Rectal smooth muscle tissue (tissue), 1 donor: ENCODE measurements around the gene ZBTB40.

Experiments
- H3K27ac ChIP-seq: one replicate; pipeline ENCODE4 v1.7.0; 2013; ENCODE audit warnings: low read depth, low read length, inconsistent platforms
- H3K27me3 ChIP-seq: one replicate; pipeline ENCODE4 v1.7.0; 2013; ENCODE audit warnings: low read length; ENCODE audit not compliant: control insufficient read depth, insufficient read depth
- H3K36me3 ChIP-seq: one replicate; pipeline ENCODE4 v1.7.0; 2013; ENCODE audit warnings: low read length; ENCODE audit not compliant: control insufficient read depth, insufficient read depth
- H3K4me1 ChIP-seq: one replicate; pipeline ENCODE4 v1.7.0; 2013; ENCODE audit warnings: low read length; ENCODE audit not compliant: control insufficient read depth, insufficient read depth
- H3K4me3 ChIP-seq: one replicate; pipeline ENCODE4 v1.7.0; 2013; ENCODE audit warnings: low read length
- H3K9ac ChIP-seq: one replicate; pipeline ENCODE4 v1.7.0; 2013; ENCODE audit warnings: low read length

The ZBTB40 gene

GRCh38 chr1:22563671-22564602 is 112.3 kb downstream of the ZBTB40 start:
- Histone ChIP-seq H3K27me3 (peaks cover 36% of the 10 kb centered on the region), H3K27ac (no peak overlapping the region), H3K36me3 (no peaks in the 10 kb centered on the region), H3K4me1 (no peaks in the 10 kb centered on the region), H3K4me3 (no peak overlapping the region), H3K9ac (no peak overlapping the region)

- peaks cover 30% of the 10 kb centered on the region for H3K27me3 ChIP-seq
- no peaks in the 10 kb centered on the region for H3K4me1 ChIP-seq
- H3K4me3 ChIP-seq = no peak overlapping the region
- H3K36me3 ChIP-seq = no peaks in the 10 kb centered on the region
- no peak overlapping the region for H3K9ac ChIP-seq
- H3K27ac ChIP-seq = no peak overlapping the region
Measured at GRCh38 chr1:22566161-22566560, 114.5 kb downstream of the ZBTB40 start.

- no peak overlapping the region for H3K4me3 ChIP-seq
- H3K36me3 ChIP-seq = no peaks in the 10 kb centered on the region
- no peak overlapping the region for H3K9ac ChIP-seq
- peaks cover 26% of the 10 kb centered on the region for H3K27me3 ChIP-seq
- H3K27ac ChIP-seq = no peak overlapping the region
- no peaks in the 10 kb centered on the region for H3K4me1 ChIP-seq
Measured at GRCh38 chr1:22567197-22567596, 115.5 kb downstream of the ZBTB40 start.

DNA sequence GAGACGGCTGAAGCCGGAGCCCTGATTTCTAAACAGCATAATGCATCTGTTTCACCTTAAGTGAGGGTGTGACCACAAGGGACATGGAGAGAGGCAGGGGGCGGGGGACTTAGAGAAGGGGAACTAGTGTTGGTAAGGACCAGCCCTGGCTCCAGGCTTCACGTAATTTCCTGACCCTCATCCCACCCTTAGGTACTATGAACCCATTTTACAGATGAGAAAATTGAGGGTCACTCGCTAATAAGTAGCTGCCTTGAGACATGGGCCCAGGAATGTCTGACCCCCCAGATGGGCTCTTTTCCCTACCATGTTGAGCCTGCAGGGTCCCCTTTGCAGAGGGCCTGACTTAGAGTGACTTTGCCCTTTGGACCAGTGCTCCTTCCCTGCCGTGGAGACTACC is 116.3 kb downstream of the ZBTB40 start:
- Histone ChIP-seq H3K36me3 (no peaks in the 10 kb centered on the region), H3K4me3 (no peak overlapping the region), H3K27ac (no peak overlapping the region), H3K27me3 (peaks cover 18% of the 10 kb centered on the region), H3K4me1 (no peaks in the 10 kb centered on the region), H3K9ac (no peak overlapping the region)

DNA sequence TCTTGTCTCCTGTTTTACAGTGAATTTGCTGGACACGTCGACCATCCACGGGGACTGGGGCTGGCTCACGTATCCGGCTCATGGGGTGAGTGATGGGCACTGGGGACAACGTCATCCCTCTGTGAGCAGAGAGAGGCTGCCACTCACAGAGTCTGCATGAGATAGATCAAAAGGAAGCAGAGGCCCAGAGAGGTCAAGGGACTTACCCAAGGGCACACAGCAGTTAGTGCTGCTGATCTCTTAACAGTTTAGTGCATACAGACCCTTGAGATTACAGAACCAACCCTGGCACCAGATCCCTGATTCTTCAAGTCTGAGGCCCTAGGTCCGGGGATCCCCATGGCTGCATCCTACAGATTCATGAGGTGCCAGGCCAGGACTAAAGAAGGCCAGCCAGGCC is 117.6 kb downstream of the ZBTB40 start:
- Histone ChIP-seq H3K27me3 (peaks cover 11% of the 10 kb centered on the region), H3K4me3 (no peak overlapping the region), H3K4me1 (no peaks in the 10 kb centered on the region), H3K9ac (no peak overlapping the region), H3K27ac (no peak overlapping the region), H3K36me3 (no peaks in the 10 kb centered on the region)

DNA sequence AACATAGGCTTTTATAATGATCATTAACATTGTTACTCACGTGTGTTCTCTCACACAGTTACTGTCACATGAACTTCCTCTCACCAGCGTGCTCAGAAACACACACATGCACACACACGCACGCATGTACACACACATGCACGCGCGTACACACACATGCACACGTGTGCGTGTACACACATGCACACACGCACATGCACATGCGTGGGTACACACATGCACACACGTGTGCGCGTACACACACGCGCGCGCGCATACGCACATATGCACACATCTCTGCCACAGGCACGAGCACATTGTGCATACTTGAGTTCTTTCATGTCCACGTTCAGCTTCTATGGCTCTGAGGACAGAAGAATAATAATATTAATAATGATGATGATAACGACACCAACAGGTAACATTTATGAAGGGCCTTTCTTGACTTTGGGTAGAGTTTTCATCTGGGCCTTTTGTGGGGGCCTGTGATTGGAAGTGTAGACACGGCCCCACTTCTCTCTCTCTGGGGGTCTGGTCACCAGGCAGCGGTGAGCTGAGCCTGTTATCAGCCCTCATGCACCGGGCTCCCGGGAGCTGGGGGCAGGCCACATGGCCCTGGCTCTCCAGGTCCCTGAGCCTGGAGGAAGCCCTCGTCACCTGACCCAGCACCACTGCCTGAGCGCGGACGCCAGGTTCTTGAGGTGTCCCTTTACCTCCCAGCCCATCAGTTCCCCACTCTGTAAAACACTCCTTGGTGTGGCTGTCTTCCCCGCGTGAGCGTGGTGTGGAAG is 118.7 kb downstream of the ZBTB40 start:
- Histone ChIP-seq H3K4me3 (no peak overlapping the region), H3K27ac (no peak overlapping the region), H3K27me3 (peaks cover 3% of the 10 kb centered on the region), H3K4me1 (no peaks in the 10 kb centered on the region), H3K9ac (no peak overlapping the region), H3K36me3 (no peaks in the 10 kb centered on the region)

DNA sequence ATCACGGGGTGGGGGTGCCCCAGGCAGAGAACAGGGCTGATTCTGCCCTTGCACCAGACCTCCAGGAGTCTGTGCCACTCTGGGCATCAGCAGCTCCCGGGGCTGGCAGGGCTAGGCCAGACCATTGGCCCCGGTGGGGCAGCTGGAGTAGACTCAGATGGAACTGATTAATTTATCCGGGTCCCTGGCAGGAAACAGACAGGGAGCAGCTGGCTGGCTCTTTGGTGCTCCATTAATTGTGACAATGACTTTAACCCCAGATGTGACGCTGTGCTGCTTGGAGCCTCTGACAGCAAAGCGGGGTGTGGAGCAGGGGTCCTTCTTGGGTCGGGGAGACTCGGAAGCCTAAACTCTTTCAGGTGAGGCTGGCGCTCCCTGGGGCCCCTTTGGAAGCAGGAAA is 121.2 kb downstream of the ZBTB40 start:
- H3K27me3 ChIP-seq = no peaks in the 10 kb centered on the region
- no peak overlapping the region for H3K27ac ChIP-seq
- H3K4me1 ChIP-seq = no peaks in the 10 kb centered on the region
- H3K9ac ChIP-seq = no peak overlapping the region
- H3K36me3 ChIP-seq = no peaks in the 10 kb centered on the region
- H3K4me3 ChIP-seq = no peak overlapping the region

DNA sequence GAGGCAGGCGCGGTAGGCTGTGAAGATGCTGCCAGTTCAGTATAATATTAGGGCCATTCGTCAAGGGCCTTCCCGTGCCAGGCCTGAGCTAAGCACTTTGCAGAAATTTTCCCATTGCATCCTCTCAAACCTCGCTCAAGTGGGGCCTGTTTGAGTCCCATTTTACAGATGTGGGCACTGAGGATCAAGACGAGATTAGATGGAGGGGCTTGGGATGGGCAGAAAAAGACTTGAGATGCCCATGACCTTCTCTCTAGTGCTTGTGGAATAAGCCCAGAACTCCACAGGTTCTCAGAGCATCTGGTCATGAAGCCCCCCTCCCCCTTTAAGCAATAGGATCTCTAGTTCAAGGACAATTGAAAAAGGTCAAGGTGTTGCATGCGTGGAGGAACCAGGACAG is 121.6 kb downstream of the ZBTB40 start:
- H3K27ac ChIP-seq = no peak overlapping the region
- no peak overlapping the region for H3K9ac ChIP-seq
- no peak overlapping the region for H3K4me3 ChIP-seq
- H3K27me3 ChIP-seq = no peaks in the 10 kb centered on the region
- H3K4me1 ChIP-seq = no peaks in the 10 kb centered on the region
- H3K36me3 ChIP-seq = no peaks in the 10 kb centered on the region

DNA sequence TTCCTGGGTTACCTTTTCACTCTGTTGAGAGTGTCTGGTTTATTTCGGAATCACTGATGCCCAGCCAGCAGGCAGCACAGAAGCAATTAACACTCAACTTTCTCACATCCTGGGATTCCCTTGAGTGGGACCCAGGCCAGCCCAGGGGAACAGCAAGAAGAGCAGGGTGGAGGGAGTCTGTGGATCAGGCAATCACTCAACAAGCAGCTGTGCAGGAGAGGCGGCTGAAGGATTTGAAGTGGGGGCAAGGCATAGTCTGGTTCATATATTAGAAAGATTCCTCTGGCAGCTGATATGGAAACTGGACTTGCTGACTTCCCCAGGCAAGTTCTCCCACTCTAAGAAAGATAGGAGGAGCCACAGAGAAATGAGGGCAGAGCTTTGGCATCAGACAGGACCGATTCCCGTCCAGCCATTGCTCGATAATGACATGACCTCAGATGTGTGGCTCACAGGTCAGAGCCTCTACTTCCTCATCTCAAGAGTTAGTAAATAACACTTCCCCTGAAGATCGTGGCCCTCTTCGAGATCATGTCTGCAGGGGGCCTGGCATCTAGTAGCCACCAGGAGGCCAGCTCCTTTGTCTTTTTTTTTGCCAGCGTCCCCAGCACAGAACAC is 124.0 kb downstream of the ZBTB40 start:
- Histone ChIP-seq H3K27me3 (no peaks in the 10 kb centered on the region), H3K27ac (no peak overlapping the region), H3K4me3 (no peak overlapping the region), H3K36me3 (no peaks in the 10 kb centered on the region), H3K9ac (no peak overlapping the region), H3K4me1 (no peaks in the 10 kb centered on the region)

DNA sequence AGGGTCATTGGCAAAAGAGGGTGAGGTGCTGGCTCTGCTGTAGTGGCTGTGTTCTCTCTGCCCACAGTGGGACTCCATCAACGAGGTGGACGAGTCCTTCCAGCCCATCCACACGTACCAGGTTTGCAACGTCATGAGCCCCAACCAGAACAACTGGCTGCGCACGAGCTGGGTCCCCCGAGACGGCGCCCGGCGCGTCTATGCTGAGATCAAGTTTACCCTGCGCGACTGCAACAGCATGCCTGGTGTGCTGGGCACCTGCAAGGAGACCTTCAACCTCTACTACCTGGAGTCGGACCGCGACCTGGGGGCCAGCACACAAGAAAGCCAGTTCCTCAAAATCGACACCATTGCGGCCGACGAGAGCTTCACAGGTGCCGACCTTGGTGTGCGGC is 124.5 kb downstream of the ZBTB40 start:
- H3K4me3 ChIP-seq = no peak overlapping the region
- H3K9ac ChIP-seq = no peak overlapping the region
- no peak overlapping the region for H3K27ac ChIP-seq
- H3K27me3 ChIP-seq = no peaks in the 10 kb centered on the region
- no peaks in the 10 kb centered on the region for H3K4me1 ChIP-seq
- no peaks in the 10 kb centered on the region for H3K36me3 ChIP-seq

- H3K4me1 ChIP-seq = no peaks in the 10 kb centered on the region
- H3K27ac ChIP-seq = no peak overlapping the region
- no peak overlapping the region for H3K4me3 ChIP-seq
- no peak overlapping the region for H3K9ac ChIP-seq
- no peaks in the 10 kb centered on the region for H3K27me3 ChIP-seq
- no peaks in the 10 kb centered on the region for H3K36me3 ChIP-seq
Measured at GRCh38 chr1:22576617-22577016, 125.0 kb downstream of the ZBTB40 start.

- H3K9ac ChIP-seq = no peak overlapping the region
Measured at GRCh38 chr1:22578732-22579361, 127.2 kb downstream of the ZBTB40 start.

More at GRCh38 chr1:22578732-22579361, 127.2 kb downstream of the ZBTB40 start:
- H3K4me3 ChIP-seq = no peak overlapping the region
- no peaks in the 10 kb centered on the region for H3K4me1 ChIP-seq
- no peaks in the 10 kb centered on the region for H3K27me3 ChIP-seq
- no peaks in the 10 kb centered on the region for H3K36me3 ChIP-seq
- no peak overlapping the region for H3K27ac ChIP-seq
